Stimulated activated CD8-positive, alpha-beta memory T cell treated with anti-CD3 and anti-CD28 coated beads, Interleukin-4, amount 100 ng/mL, for 1 hour (primary cell): ENCODE measurements around the gene ZNF385A.

Experiments used
- DNase-seq, 2 donors: peaks; one replicate each; pipeline ENCODE4 v3.0.0-alpha.2; 2020; ENCODE audit warnings: low read depth in 2 of 2, low spot score in 1 of 2

Gene ZNF385A

GRCh38 chr12:54416687-54417603 is 32.4 kb upstream of the ZNF385A start:
- DNase-seq, result no peak

- no peak for DNase-seq
These were observed 30.8 kb upstream of the ZNF385A start for GRCh38 chr12:54415221-54415929.

GRCh38 chr12:54413284-54414190 is 29.0 kb upstream of the ZNF385A start:
- DNase-seq, result peak; percentile 56 to 75

- no peak for DNase-seq
These were observed 28.3 kb upstream of the ZNF385A start for GRCh38 chr12:54412786-54413185.

GRCh38 chr12:54412348-54412747 is 27.8 kb upstream of the ZNF385A start:
- DNase-seq, result no peak

- no peak for DNase-seq
These were observed 27.1 kb upstream of the ZNF385A start for GRCh38 chr12:54411391-54412241.

- DNase-seq, result no peak
These were observed 24.7 kb upstream of the ZNF385A start for GRCh38 chr12:54409267-54409666.

- no peak for DNase-seq
These were observed 22.8 kb upstream of the ZNF385A start for GRCh38 chr12:54407183-54407905.

GRCh38 chr12:54405573-54405972 is 21.0 kb upstream of the ZNF385A start:
- DNase-seq, result no peak

- no peak for DNase-seq
These were observed 20.6 kb upstream of the ZNF385A start for GRCh38 chr12:54405106-54405505.

- DNase-seq, result peak; percentile 40 to 51
These were observed 19.8 kb upstream of the ZNF385A start for GRCh38 chr12:54404061-54405004.

GRCh38 chr12:54401119-54401518 is 16.6 kb upstream of the ZNF385A start:
- no peak for DNase-seq

- peak; percentile 83 to 85 for DNase-seq
These were observed 14.7 kb upstream of the ZNF385A start for GRCh38 chr12:54398995-54399793.

GRCh38 chr12:54398218-54398617 is 13.7 kb upstream of the ZNF385A start:
- no peak for DNase-seq

GRCh38 chr12:54397157-54397556 is 12.6 kb upstream of the ZNF385A start:
- DNase-seq, result no peak

- DNase-seq, result no peak
These were observed 11.0 kb upstream of the ZNF385A start for GRCh38 chr12:54395545-54395944.

GRCh38 chr12:54394986-54395385 is 10.5 kb upstream of the ZNF385A start:
- DNase-seq, result no peak

- DNase-seq, result no peak
These were observed 9.8 kb upstream of the ZNF385A start for GRCh38 chr12:54394281-54394719.
